GM06990 (cell line): ENCODE measurements around the gene TMEM234.

Source experiments
- DNase-seq: peaks from one replicate; pipeline ENCODE4 v3.0.0-alpha.2; 2011; ENCODE audit not compliant: insufficient read length; ENCODE audit errors: extremely low read depth
- H3K27me3 ChIP-seq: replicated peaks from 2 replicates; pipeline ENCODE4 v1.6.0; 2011; ENCODE audit warnings: low read length; ENCODE audit not compliant: control insufficient read depth, insufficient read depth
- H3K36me3 ChIP-seq: 2 replicates; pipeline ENCODE4 v1.5.1; 2011; ENCODE audit warnings: low read length; ENCODE audit not compliant: control insufficient read depth, insufficient read depth
- H3K4me3 ChIP-seq: replicated peaks from 2 replicates; pipeline ENCODE4 v1.5.1; 2011; ENCODE audit warnings: low read depth, mild to moderate bottlenecking, control low read depth, low read length
- TF ChIP-seq, protein P1 (sequence below): IDR thresholded peaks from 2 replicates; pipeline ENCODE4 v1.5.1; 2011; ENCODE audit warnings: low read length, control low read depth, mild to moderate bottlenecking, inconsistent platforms; ENCODE audit not compliant: insufficient read depth, poor library complexity, severe bottlenecking

Gene TMEM234

DNA sequence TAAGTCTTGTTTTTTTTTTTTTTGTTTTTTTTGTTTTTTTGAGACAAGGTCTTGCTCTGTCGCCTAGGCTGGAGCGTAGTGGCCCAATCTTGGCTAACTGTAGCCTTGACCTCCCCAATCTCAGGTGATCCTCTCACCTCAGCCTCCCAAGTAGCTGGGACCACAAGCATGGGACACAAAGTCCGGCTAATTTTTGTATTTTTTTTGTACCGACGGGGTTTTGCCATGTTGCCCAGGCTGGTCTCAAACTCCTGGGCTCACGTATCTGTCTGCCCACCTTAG, 35.0 kb upstream of the TMEM234 start:
- no peak for DNase-seq
- Histone ChIP-seq H3K27me3 (no peaks in the 10 kb centered on the region), H3K4me3 (no peak overlapping the region), H3K36me3 (no peaks in the 10 kb centered on the region)
- TF ChIP-seq, protein P1, sequence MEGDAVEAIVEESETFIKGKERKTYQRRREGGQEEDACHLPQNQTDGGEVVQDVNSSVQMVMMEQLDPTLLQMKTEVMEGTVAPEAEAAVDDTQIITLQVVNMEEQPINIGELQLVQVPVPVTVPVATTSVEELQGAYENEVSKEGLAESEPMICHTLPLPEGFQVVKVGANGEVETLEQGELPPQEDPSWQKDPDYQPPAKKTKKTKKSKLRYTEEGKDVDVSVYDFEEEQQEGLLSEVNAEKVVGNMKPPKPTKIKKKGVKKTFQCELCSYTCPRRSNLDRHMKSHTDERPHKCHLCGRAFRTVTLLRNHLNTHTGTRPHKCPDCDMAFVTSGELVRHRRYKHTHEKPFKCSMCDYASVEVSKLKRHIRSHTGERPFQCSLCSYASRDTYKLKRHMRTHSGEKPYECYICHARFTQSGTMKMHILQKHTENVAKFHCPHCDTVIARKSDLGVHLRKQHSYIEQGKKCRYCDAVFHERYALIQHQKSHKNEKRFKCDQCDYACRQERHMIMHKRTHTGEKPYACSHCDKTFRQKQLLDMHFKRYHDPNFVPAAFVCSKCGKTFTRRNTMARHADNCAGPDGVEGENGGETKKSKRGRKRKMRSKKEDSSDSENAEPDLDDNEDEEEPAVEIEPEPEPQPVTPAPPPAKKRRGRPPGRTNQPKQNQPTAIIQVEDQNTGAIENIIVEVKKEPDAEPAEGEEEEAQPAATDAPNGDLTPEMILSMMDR = no peak

DNA sequence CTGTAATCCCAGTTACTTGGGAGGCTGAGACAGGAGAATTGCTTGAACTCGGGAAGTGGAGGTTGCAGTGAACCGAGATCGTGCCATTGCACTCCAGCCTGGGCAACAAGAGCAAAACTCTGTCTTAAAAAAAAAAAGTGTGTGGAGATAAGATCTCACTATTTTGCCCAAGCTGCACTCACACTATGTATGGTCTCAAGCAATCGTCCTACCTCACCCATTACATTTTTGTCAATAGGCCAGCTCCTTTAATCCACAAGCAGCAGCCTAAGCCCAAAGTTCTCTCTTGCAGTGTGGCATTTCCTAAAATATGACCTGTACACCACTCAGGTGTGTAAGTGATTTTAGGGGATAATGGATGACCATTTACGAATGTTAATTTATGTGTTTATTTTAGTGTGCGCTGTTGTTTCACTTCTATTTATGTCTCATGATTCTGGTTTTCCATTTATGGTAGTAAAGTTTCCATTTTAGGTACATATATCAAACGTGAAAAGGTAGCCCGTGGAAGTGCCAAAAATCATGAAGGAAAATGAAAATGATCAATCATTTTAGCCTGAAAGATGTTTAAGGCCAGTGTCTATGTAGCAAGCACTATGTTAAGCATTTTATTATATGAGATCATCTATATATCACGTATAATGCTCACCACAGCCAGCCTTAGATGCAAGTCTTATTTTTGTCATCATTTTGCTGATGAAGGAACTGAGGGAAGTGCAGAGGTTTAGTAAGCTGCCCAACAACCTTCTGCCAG, 34.5 kb upstream of the TMEM234 start:
- TF ChIP-seq, protein P1 = no peak
- Histone ChIP-seq H3K4me3 (peak overlapping the region; percentile 37), H3K36me3 (no peaks in the 10 kb centered on the region), H3K27me3 (no peaks in the 10 kb centered on the region)
- DNase-seq = no peak

DNA sequence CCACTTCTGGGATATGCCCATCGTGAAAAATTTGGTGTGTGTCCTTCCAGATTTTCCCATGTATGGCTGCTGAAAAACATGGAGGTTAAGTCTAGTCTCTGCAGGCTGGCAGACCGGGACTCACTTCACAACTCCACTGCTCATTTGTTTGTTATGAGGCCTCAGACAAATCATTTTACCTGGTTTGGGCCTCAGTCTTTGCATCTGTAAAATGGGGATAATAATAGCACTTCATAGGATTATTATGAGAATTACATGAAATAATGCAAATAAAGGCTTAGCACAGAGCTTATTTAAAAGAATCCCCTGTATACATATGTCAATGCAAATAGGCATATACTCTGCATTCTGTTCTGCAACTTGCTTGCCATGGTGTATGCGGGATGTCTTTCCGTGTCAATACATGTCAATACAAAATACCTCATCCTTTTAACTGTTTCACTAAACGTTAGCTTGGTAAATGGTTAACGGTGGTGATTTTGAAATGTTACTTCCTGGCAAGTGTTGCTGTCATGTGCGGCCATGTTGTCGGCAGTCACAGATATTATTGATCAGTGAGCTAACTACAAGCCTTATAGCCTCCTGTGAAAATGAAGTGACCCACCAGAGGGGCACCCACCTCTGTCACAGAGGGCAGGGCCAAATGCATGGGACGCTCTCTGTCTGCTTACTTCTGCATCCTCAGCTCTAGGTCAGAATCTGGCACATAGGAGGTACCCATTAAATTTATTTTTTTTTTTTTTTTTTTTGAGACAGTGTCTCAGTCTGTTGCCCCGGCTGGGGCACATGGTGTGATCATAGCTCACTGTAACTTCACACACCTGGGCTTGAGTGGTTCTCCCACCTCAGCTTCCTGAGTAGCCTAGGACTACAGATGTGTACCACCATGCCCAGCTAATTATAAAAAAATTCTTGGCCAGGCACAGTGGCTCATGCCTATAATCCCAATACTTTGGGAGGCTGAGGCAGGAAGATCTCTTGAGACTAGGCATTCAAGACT, 33.2 kb upstream of the TMEM234 start:
- H3K36me3 ChIP-seq = no peaks in the 10 kb centered on the region
- no peaks in the 10 kb centered on the region for H3K27me3 ChIP-seq
- DNase-seq = peak; percentile 42
- TF ChIP-seq, protein P1 = no peak
- H3K4me3 ChIP-seq = 0 out of 2 replicates have a peak overlapping the region, but pooled peaks have one; percentile 0

DNA sequence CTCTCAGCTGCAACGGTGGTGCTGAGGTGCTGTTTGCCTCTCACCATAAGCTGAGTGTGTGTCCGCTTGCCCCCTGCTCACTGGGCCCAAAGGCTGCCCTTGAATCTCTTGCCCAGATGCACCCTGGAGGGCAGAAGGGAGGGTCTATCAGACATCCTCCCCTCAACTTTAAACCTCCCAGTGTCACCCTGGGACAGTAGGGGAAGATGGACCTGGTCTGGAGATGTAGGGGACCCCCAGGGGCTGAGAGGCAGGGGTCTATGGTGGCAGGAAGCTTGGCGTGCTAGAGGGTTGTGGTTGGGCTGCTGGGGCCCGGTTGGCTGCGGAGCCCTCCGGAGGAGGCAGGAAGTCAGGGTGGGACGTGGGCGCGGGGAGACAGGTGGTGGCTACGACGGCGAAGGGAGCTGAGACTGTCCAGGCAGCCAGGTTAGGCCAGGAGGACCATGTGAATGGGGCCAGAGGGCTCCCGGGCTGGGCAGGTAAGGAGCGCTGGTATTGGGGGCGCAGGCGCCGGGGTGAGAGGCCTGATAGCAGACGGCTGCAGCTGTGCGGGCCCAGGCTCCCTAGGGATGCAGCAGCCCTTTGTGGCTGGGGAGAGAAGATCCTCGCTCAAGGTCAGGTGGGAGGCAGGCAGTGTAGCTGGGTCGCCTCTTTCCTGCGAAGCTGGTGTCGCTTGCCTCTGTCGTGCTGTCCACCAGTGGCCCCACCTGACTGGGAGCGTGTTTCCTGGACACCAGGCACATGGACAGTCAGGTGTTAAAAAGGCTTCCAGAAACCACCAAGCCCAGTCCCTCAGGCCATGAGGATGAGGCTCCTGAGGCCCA, 29.0 kb upstream of the TMEM234 start, which contains the start of gene LCK:
Gene LCK (plus strand): TSS at position 373 of the 824 bp plus-strand sequence. CDS start 23,065 bp downstream, outside the sequence.
- TF ChIP-seq, protein P1 = no peak
- DNase-seq = peak; percentile 86

DNA sequence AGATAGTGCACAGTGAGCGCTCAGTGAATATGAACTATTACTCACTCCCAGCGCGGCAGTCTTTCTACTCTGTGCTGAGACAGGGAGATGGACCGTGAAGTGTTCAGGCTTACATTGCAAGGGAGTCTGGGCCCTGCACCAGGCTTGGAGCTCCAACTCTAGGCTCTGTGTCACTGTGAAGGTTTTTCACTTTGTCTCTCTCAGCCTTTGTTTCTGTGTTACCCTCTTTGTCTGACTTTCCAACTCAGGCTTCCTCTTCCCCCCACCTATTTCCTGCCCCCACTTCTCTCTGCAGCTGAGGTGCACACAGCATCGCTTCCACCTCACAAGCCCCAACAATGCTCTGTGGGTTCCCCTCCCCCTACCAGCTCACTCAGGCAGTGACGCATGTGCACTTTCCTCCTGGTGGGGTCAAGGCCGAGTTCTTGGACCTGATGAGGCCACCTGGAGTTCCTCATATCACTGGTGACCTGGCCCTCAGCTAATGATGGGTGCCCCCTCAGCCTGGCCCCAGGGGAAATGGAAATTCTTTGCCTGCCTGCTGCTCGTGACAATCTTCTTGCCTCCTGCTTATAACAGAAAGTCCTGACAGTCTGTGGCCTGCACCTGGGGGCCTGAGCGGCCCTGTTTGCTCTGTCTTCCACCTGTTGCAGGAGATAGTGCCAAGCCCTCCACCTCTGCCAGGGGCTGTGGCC, 27.8 kb upstream of the TMEM234 start:
- H3K27me3 ChIP-seq = no peaks in the 10 kb centered on the region
- TF ChIP-seq, protein P1 = no peak
- DNase-seq = peak; percentile 88
- H3K4me3 ChIP-seq = no peak overlapping the region; the same call in 1 of the 2 replicates
- H3K36me3 ChIP-seq = no peaks in the 10 kb centered on the region

More for the DNA sequence above, 29.0 kb upstream of the TMEM234 start, which contains the start of gene LCK:
- H3K36me3 ChIP-seq = no peaks in the 10 kb centered on the region
- peak within 1 kb of the TSS; percentile 60 for H3K4me3 ChIP-seq
- no peaks in the 10 kb centered on the region for H3K27me3 ChIP-seq
